Mammary epithelial cell (primary cell): ENCODE data around the gene COLEC11.

ENCODE experiments used
- EZH2 ChIP-seq: IDR thresholded peaks from 2 replicates; pipeline ENCODE4 v1.6.1; 2012; ENCODE audit warnings: low read length, inconsistent platforms, borderline replicate concordance
- TF ChIP-seq, protein P1 (sequence below), 2 donors: IDR thresholded peaks in 1 of 2; conservative IDR thresholded peaks in 1 of 2; 2 replicates each; pipeline ENCODE4 v1.5.1; 2011 to 2012; ENCODE audit warnings: inconsistent platforms in 2 of 2, low read length in 2 of 2, mild to moderate bottlenecking in 2 of 2, control low read depth in 1 of 2, low read depth in 1 of 2; ENCODE audit not compliant: insufficient read depth in 1 of 2; ENCODE audit errors: extremely low read depth in 1 of 2

DNA sequence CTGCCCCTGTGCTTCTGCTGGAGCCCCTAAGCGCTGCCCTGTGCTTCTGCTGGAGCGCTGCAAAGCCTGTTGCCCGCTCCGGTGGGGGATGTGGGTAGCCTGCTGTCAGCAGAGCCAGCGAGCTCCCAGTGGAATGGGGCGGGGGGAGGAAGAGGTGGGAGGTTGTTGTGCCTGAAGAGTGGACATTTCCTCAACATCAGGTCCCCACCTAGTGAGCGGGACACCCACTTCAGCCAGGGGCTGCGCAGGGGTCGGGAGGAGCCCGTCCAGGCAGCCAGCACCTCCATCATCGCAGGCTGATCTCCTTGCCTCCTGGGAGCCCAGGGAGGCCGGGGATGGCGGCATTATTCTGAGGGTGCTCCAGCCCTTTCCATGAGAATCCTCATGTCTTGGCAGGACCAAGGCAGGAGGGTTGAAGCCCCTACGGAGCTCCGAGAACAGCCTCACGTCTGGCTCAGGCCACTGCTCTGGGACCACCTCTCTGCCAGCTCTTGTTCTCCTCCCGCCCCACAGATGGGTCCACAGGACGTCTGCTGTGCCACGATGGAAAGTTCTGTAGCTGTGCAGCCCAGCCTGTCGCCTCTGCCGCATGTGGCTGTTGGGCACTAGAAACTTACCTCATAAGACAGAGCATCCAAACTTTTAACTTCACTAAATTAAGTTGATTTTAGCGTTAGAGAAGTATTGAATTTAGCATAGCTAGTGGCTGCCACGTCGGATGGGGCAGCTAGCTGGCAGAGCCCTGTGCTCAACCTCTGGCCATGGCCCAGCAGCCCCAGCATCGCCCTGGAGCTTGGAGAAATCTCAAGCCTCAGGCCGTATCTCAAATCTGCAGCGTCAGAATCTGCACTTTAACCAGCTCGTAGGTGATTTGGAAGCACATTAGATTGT is 61.2 kb downstream of the COLEC11 start:
- TF ChIP-seq, protein P1, sequence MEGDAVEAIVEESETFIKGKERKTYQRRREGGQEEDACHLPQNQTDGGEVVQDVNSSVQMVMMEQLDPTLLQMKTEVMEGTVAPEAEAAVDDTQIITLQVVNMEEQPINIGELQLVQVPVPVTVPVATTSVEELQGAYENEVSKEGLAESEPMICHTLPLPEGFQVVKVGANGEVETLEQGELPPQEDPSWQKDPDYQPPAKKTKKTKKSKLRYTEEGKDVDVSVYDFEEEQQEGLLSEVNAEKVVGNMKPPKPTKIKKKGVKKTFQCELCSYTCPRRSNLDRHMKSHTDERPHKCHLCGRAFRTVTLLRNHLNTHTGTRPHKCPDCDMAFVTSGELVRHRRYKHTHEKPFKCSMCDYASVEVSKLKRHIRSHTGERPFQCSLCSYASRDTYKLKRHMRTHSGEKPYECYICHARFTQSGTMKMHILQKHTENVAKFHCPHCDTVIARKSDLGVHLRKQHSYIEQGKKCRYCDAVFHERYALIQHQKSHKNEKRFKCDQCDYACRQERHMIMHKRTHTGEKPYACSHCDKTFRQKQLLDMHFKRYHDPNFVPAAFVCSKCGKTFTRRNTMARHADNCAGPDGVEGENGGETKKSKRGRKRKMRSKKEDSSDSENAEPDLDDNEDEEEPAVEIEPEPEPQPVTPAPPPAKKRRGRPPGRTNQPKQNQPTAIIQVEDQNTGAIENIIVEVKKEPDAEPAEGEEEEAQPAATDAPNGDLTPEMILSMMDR (conservative IDR thresholded peaks at IDR 0.05 in 1 of 2, IDR thresholded peaks at IDR 0.05 in 1 of 2; ENCODE audit: extremely low read depth in 1 of 2, insufficient read depth in 1 of 2, low read depth in 1 of 2, low read length in 2 of 2): no peak
- TF ChIP-seq EZH2: no peak
